ENCODE measurements around the gene FOXO3. TPM values are rescaled to one million over a fixed set of nuclear protein-coding genes. Genes with fewer than 3 reads are reported as not detected.
A peak's percentile ranks its signal among the peaks of the same experiment; 100 is the strongest.

Gene FOXO3
- total RNA-seq, 4 donors from 2014 or later: 52.3 to 71.2 (median 61.3) TPM

DNA sequence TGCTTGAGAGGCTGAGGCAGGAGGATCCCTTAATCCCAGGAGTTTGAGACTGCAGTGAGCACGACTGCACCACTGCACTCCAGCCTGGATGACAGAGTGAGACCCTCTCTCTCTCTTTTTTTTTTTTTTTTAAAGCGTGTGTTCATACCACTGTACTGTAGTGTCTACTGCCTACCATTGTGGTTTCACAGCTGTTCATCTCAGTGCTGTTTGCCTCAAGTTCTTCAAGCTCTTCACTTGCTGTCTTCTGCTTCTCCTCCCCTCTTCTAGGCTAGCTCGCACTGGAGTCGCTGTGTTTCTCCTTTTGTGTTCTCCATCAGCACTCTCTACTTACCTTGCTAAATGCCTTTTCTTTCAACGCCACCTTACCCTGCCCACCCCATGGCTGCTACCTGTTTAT is 7.4 kb downstream of the FOXO3 start:
- peaks cover 10 to 36% of the 10 kb centered on the region in 2 donors for H3K4me1 ChIP-seq
- H3K27me3 ChIP-seq: no peaks in the 10 kb centered on the region
- no peaks in the 10 kb centered on the region for H3K9me3 ChIP-seq
- intact Hi-C loops (cut with DNase I; ENCODE audit: low total_unique reads): loop anchor here (10.0 kb wide), 1 partner anchor 107 kb away; no protein-coding TSS in a partner anchor
- TF ChIP-seq POLR2A (IDR thresholded peaks at IDR 0.05): no peak
- TF ChIP-seq, protein P1, sequence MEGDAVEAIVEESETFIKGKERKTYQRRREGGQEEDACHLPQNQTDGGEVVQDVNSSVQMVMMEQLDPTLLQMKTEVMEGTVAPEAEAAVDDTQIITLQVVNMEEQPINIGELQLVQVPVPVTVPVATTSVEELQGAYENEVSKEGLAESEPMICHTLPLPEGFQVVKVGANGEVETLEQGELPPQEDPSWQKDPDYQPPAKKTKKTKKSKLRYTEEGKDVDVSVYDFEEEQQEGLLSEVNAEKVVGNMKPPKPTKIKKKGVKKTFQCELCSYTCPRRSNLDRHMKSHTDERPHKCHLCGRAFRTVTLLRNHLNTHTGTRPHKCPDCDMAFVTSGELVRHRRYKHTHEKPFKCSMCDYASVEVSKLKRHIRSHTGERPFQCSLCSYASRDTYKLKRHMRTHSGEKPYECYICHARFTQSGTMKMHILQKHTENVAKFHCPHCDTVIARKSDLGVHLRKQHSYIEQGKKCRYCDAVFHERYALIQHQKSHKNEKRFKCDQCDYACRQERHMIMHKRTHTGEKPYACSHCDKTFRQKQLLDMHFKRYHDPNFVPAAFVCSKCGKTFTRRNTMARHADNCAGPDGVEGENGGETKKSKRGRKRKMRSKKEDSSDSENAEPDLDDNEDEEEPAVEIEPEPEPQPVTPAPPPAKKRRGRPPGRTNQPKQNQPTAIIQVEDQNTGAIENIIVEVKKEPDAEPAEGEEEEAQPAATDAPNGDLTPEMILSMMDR (IDR thresholded peaks at IDR 0.05): no peak
- no peak for DNase-seq
- H3K36me3 ChIP-seq: no peaks in the 10 kb centered on the region
- no peak overlapping the region for H3K4me3 ChIP-seq
- peak overlapping the region; percentile 99 to 100 for H3K27ac ChIP-seq

DNA sequence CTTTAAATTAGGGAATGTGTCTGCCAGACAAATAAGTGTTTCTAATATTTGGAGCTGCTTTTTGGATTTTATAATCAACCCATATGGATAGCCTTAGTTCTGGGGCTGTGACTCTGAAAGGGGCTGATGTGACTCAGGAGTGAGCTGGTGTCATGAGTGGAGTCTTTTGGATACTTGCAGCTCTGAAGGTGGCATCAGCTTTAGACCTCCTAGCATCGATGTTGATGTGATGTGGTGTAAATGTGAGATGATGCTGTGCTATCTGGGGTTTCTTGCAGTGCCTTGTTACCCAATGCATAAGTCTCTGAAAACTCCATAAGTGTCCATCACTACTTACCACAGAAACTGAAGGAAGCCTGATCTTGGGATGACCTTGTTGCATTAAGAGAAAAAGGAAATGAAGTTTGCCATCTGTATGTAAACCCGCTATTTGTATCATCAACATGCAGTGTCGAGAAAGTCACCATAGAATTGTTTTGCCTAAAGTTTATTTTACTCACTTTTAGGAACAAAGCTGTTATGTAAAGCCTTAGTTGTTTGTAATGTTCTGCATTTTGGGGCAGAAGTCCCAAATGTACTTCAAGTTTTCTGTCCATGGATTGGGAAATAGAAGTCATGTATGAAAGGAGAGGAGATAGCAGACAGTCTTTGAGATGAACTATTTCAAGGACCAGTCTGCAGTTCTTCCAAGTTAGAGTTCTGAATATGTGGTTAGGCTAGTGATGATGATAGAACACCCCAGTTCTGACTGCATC is 8.0 kb downstream of the FOXO3 start:
- Histone ChIP-seq H3K4me1 (peaks cover 10 to 40% of the 10 kb centered on the region in 2 donors), H3K9me3 (no peaks in the 10 kb centered on the region), H3K4me3 (no peak overlapping the region), H3K27me3 (no peaks in the 10 kb centered on the region), H3K36me3 (no peaks in the 10 kb centered on the region), H3K27ac (peak overlapping the region; percentile 99 to 100)
- TF ChIP-seq, protein P1 (IDR thresholded peaks at IDR 0.05): no peak
- no peak for TF ChIP-seq POLR2A (IDR thresholded peaks at IDR 0.05)
- no peak for DNase-seq
- intact Hi-C loops (cut with DNase I; ENCODE audit: low total_unique reads): loop anchor here (10.0 kb wide), 1 partner anchor 106 kb away; no protein-coding TSS in a partner anchor

DNA sequence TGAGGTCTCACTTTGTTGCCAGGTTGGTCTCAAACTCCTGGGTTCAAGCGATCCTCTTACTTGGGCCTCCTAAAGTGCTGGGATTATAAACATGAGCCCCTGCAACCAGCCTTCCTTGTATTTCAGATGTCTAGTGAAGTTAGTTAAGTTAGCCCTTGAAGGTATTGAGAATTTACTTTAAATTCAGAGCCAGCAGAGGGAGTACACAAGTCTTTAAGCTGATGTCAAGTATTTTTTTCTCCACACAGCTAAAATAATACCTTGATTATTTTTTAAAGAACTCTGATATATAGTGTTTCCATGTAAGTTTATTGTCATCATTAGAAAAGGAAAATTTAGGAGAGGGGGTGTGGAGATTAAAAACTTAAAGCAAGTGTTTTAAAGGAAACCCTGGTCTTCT is 9.8 kb downstream of the FOXO3 start:
- intact Hi-C loops (cut with DNase I; ENCODE audit: low total_unique reads): no loop called here

DNA sequence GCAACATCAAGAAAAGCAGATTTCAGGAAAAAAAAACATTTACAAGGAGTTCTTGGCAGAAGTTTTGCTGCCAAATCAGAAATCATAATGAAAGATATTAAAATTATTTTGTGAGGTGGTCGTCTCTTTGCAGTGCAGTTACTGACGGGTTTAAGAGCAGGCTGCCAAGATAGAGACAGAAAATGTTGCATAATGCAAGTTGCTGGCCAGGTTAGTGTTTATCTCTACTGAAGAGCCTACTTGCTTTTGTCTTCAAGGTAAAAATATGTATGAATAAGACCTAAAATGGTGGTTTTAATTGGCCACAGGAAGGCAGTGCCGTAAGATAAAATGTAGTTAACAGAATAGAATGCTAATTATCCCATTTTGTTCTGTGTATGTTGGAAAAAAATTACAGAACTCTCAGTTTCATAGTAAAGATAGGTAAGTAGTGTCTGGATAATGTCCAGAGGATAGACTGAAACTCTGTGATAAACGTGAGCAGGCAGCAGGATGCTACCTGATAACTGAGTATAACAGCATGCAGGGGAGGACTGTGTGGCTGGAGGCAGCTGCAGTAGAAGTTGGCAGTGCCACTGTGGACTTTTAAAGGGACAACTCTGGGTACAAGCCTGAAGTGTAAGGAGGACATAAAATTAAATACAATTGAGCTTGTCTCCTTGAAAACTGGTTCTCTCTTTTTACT is 13.9 kb downstream of the FOXO3 start:
- H3K4me1 ChIP-seq: peaks cover 15 to 51% of the 10 kb centered on the region in 2 donors
- no peaks in the 10 kb centered on the region for H3K9me3 ChIP-seq
- no peak for DNase-seq
- TF ChIP-seq, protein P1 (IDR thresholded peaks at IDR 0.05): no peak
- no peak for TF ChIP-seq POLR2A (IDR thresholded peaks at IDR 0.05)
- H3K4me3 ChIP-seq: no peak overlapping the region
- H3K36me3 ChIP-seq: no peaks in the 10 kb centered on the region
- intact Hi-C loops (cut with DNase I; ENCODE audit: low total_unique reads): no loop called here
- no peaks in the 10 kb centered on the region for H3K27me3 ChIP-seq
- H3K27ac ChIP-seq: peak overlapping the region; percentile 79 to 93

More for the DNA sequence above, 9.8 kb downstream of the FOXO3 start:
- Histone ChIP-seq H3K27ac (no peak overlapping the region), H3K36me3 (no peaks in the 10 kb centered on the region), H3K27me3 (no peaks in the 10 kb centered on the region), H3K9me3 (no peaks in the 10 kb centered on the region), H3K4me3 (no peak overlapping the region), H3K4me1 (peaks cover 10 to 43% of the 10 kb centered on the region in 2 donors)
- no peak for DNase-seq
- no peak for TF ChIP-seq POLR2A (IDR thresholded peaks at IDR 0.05)
- TF ChIP-seq, protein P1 (IDR thresholded peaks at IDR 0.05): no peak

Data from uterus (tissue), 4 donors.